ENCODE data around the gene CTNNBL1.

GRCh38 chr20:37878835-37879599, 185.2 kb downstream of the CTNNBL1 start:
- TF ChIP-seq CTCF (IDR thresholded peaks at IDR 0.05) (no peak), POLR2A (IDR thresholded peaks at IDR 0.05) (no peak), EP300 (IDR thresholded peaks at IDR 0.05) (no peak)
